OCI-LY3 (cell line): ENCODE data around the gene CREB5.

Experiments used
- H2AFZ ChIP-seq: fragments of 200-600, 300-600 bp; shearing (Covaris generic); 2 replicates; pipeline ENCODE4 v1.6.0; 2014; ENCODE audit warnings: antibody characterized with exemption, low read depth, low read length
- H3K27ac ChIP-seq: fragments of 200-600, 300-600 bp; sonication (generic); 2 replicates; pipeline ENCODE4 v1.5.1; 2014; ENCODE audit warnings: mild to moderate bottlenecking, low read length, moderate library complexity, mixed read lengths
- H3K27me3 ChIP-seq: fragments of 200-600, 300-600 bp; sonication (generic); 2 replicates; pipeline ENCODE4 v1.6.1; 2014; ENCODE audit warnings: low read depth, low read length, mixed read lengths
- H3K36me3 ChIP-seq: fragments of 200-600, 300-600 bp; sonication (generic); replicated peaks from 2 replicates; pipeline ENCODE3; 2014; ENCODE audit warnings: low read depth, low read length, mixed read lengths
- H3K4me1 ChIP-seq: fragments of 300-600, 200-600 bp; sonication (generic); 2 replicates; pipeline ENCODE4 v1.6.1; 2014; ENCODE audit warnings: low read length, mixed read lengths
- H3K4me2 ChIP-seq: fragments of 200-600, 300-600 bp; sonication (generic); 2 replicates; pipeline ENCODE4 v1.6.1; 2014; ENCODE audit warnings: low read length, mixed read lengths
- H3K4me3 ChIP-seq: fragments of 300-600, 200-600 bp; sonication (generic); 2 replicates; pipeline ENCODE4 v1.5.1; 2014; ENCODE audit warnings: antibody characterized with exemption, mild to moderate bottlenecking, low read length, moderate library complexity
- H3K79me2 ChIP-seq: fragments of 300-600, 200-600 bp; shearing (Covaris generic); 2 replicates; pipeline ENCODE4 v1.6.1; 2014; ENCODE audit warnings: mild to moderate bottlenecking, low read length, mixed read lengths
- H3K9ac ChIP-seq: fragments of 300-600, 200-600 bp; shearing (Covaris generic); 2 replicates; pipeline ENCODE4 v1.6.0; 2014; ENCODE audit warnings: mild to moderate bottlenecking, low read length, moderate library complexity
- H3K9me3 ChIP-seq: fragments of 200-600, 300-600 bp; shearing (Covaris generic); 2 replicates; pipeline ENCODE4 v1.6.1; 2014; ENCODE audit warnings: low read length, mixed read lengths; ENCODE audit not compliant: insufficient read depth
- H4K20me1 ChIP-seq: fragments of 200-600, 300-600 bp; sonication (generic); 2 replicates; pipeline ENCODE4 v1.6.1; 2016; ENCODE audit warnings: low read length, mixed read lengths; ENCODE audit not compliant: insufficient read depth
- EZH2phosphoT487 ChIP-seq: fragments of 200-600 bp; shearing (Covaris generic); IDR thresholded peaks from 2 replicates; pipeline ENCODE4 v1.6.1; 2018; ENCODE audit warnings: antibody characterized with exemption, mixed run types, low read depth
- TF ChIP-seq, protein P1 (sequence below): fragments of 200-600, 300-600 bp; sonication (generic); IDR thresholded peaks from 2 replicates; pipeline ENCODE4 v1.5.1; 2014; ENCODE audit warnings: antibody characterized with exemption, low read length, low read depth

Gene CREB5

DNA sequence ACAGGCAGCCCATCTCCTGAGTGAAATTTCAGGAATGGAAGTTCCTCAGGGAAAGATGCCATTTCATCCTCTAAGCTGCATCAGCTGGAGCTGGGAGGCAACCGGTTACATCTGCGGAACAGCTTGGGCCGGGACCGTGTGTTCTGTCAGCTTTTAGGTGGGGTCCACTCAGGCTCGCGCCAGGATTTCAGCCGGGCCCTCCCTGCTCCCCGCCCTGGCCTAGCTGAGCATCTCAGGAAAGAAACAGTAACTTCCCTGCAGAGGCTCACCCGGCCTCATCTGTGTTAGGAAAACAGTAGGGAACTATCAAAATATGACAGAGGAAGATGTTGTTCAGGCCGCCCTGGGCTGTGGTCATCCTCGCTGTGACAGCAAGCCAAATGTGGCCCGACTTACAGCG lies 435.4 kb downstream of the CREB5 start:
- H3K4me3 ChIP-seq = no peak overlapping the region
- H3K27me3 ChIP-seq = peaks cover 26% of the 10 kb centered on the region
- no peak overlapping the region for H3K27ac ChIP-seq
- no peak overlapping the region for H3K9ac ChIP-seq
- H2AFZ ChIP-seq = no peak overlapping the region
- H3K79me2 ChIP-seq = no peaks in the 10 kb centered on the region
- H3K9me3 ChIP-seq = no peaks in the 10 kb centered on the region
- H3K4me2 ChIP-seq = no peak overlapping the region
- H4K20me1 ChIP-seq = no peaks in the 10 kb centered on the region
- H3K4me1 ChIP-seq = no peaks in the 10 kb centered on the region
- no peaks in the 10 kb centered on the region for H3K36me3 ChIP-seq
- no peak for TF ChIP-seq EZH2phosphoT487
- TF ChIP-seq, protein P1, sequence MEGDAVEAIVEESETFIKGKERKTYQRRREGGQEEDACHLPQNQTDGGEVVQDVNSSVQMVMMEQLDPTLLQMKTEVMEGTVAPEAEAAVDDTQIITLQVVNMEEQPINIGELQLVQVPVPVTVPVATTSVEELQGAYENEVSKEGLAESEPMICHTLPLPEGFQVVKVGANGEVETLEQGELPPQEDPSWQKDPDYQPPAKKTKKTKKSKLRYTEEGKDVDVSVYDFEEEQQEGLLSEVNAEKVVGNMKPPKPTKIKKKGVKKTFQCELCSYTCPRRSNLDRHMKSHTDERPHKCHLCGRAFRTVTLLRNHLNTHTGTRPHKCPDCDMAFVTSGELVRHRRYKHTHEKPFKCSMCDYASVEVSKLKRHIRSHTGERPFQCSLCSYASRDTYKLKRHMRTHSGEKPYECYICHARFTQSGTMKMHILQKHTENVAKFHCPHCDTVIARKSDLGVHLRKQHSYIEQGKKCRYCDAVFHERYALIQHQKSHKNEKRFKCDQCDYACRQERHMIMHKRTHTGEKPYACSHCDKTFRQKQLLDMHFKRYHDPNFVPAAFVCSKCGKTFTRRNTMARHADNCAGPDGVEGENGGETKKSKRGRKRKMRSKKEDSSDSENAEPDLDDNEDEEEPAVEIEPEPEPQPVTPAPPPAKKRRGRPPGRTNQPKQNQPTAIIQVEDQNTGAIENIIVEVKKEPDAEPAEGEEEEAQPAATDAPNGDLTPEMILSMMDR = no peak

DNA sequence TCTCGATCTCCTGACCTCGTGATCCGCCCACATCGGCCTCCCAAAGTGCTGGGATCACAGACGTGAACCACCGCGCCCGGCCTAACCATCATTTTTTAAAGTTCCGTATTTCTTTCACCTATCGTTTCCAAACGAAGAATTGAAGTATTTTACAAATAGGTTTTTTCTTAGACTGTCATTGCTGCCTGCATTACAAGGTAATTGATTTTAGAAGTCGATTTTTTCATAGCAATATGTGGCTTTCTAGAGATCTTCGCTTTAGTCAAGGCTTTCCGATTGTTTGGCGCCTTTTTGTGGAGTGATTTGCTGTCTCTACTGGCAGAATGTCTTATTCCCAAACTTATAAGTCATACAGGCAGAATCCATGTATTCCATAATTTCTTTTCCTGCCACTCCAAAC lies 436.6 kb downstream of the CREB5 start:
- Histone ChIP-seq H3K36me3 (no peaks in the 10 kb centered on the region), H3K79me2 (no peaks in the 10 kb centered on the region), H2AFZ (no peak overlapping the region), H3K4me1 (peaks cover 7% of the 10 kb centered on the region), H3K4me3 (no peak overlapping the region), H3K9ac (no peak overlapping the region), H4K20me1 (no peaks in the 10 kb centered on the region), H3K27me3 (peaks cover 35% of the 10 kb centered on the region), H3K27ac (no peak overlapping the region), H3K9me3 (no peaks in the 10 kb centered on the region), H3K4me2 (no peak overlapping the region)
- no peak for TF ChIP-seq EZH2phosphoT487
- TF ChIP-seq, protein P1 = no peak

DNA sequence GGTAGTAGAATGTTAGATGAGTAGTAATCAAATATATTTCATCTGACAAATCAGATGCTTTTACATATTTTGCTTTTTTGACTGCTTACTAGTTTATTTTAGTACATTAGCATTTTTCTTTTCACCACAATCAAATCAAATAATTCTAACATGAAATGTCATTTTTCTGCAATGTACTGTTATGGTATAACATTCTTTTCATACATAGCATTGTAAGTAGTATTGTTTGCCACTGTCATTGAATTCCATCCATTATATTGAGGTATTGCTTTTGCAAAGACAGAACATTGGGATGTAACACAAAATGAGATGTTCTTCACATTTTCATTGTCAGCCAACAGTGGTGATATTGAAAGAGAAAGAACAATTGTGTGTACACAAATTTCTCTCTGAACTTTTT lies 438.4 kb downstream of the CREB5 start:
- Histone ChIP-seq H3K4me1 (peaks cover 11% of the 10 kb centered on the region), H3K27me3 (peaks cover 35% of the 10 kb centered on the region), H4K20me1 (no peaks in the 10 kb centered on the region), H3K9me3 (no peaks in the 10 kb centered on the region), H3K27ac (no peak overlapping the region), H3K4me2 (no peak overlapping the region), H3K79me2 (no peaks in the 10 kb centered on the region), H2AFZ (no peak overlapping the region), H3K36me3 (no peaks in the 10 kb centered on the region), H3K4me3 (no peak overlapping the region), H3K9ac (no peak overlapping the region)
- no peak for TF ChIP-seq EZH2phosphoT487
- TF ChIP-seq, protein P1 = no peak

DNA sequence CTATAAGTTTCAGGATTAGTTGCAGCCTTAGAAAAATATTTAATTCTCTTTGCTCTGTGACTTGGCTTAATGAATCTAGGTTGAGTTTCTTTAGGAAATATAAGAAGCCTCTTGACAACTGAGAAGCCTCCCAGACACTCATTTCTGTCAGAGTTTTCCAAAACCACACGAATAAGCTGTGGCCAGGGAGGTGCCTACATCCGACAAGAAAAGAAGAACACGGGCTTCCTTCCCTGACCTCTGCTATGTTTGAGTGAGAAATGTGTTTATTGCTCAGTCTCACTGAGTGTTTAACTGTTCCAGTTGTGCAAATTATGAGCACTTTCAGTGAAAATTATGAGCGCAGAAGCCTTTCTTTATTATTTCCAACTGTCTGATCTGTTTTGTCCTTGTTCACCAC lies 440.8 kb downstream of the CREB5 start:
- Histone ChIP-seq H3K4me1 (peaks cover 11% of the 10 kb centered on the region), H3K9ac (no peak overlapping the region), H3K79me2 (no peaks in the 10 kb centered on the region), H3K27ac (no peak overlapping the region), H4K20me1 (no peaks in the 10 kb centered on the region), H3K36me3 (no peaks in the 10 kb centered on the region), H3K4me3 (peak overlapping the region; percentile 87), H3K27me3 (peaks cover 35% of the 10 kb centered on the region), H2AFZ (no peak overlapping the region), H3K9me3 (no peaks in the 10 kb centered on the region), H3K4me2 (peak overlapping the region; percentile 86)
- TF ChIP-seq EZH2phosphoT487 = no peak
- TF ChIP-seq, protein P1 = no peak
